Panc1 (cell line): ENCODE measurements around the gene NTM. TPM values are rescaled to one million over a fixed set of nuclear protein-coding genes. Genes with fewer than 3 reads are reported as not detected.

Experiments used
- ATAC-seq: fragments of 200-7000 bp; cut with Tn5 transposase; 2 replicates; pipeline ENCODE4 v1.9.1; 2020; ENCODE audit warnings: mild to moderate bottlenecking, moderate library complexity
- BruUV-seq: library from RNA; stranded (reverse); fragments of 400-500 nt; replicated peaks from 2 replicates; lab custom pipeline; 2021; lab: Mats Ljungman, UMichigan
- CTCF ChIA-PET: fragments of 300-600 bp; sonication (Branson Sonifier 250); formaldehyde crosslinking; loops from one replicate; lab custom pipeline; 2022; ENCODE audit warnings: antibody characterized with exemption; lab: Charles Lee
- POLR2A ChIA-PET: fragments of 300-600 bp; sonication (Branson Sonifier 250); formaldehyde crosslinking; loops from one replicate; lab custom pipeline; 2022; ENCODE audit warnings: antibody characterized with exemption; lab: Charles Lee
- DNase-seq: peaks from one replicate; pipeline ENCODE4 v3.0.0-alpha.2; 2010; ENCODE audit warnings: low read depth, low spot score
- H3K27ac ChIP-seq: 2 replicates; pipeline ENCODE4 v1.5.1; 2011; ENCODE audit warnings: mild to moderate bottlenecking, low read length, inconsistent platforms
- H3K27me3 ChIP-seq: fragments of 200-500 bp; sonication (Bioruptor generic); 2 replicates; pipeline ENCODE4 v1.6.0; 2014; ENCODE audit warnings: low read length, inconsistent platforms; ENCODE audit not compliant: control insufficient read depth, insufficient read depth
- H3K36me3 ChIP-seq: fragments of 200-500 bp; sonication (Bioruptor generic); 2 replicates; pipeline ENCODE4 v1.5.1; 2014; ENCODE audit warnings: inconsistent platforms, mild to moderate bottlenecking, low read length, moderate library complexity; ENCODE audit not compliant: control insufficient read depth, insufficient read depth
- H3K4me1 ChIP-seq: 2 replicates; pipeline ENCODE4 v1.5.1; 2011; ENCODE audit warnings: inconsistent platforms, mild to moderate bottlenecking, low read length, moderate library complexity; ENCODE audit not compliant: control insufficient read depth, insufficient read depth
- H3K4me3 ChIP-seq, 2 experiments: 2 replicates each; pipeline ENCODE4 v1.5.1; 2011 to 2012; ENCODE audit warnings: low read depth in 2 of 2, low read length in 2 of 2, mild to moderate bottlenecking in 2 of 2, inconsistent platforms in 1 of 2, moderate library complexity in 1 of 2
- H3K9me3 ChIP-seq: fragments of 200-500 bp; sonication (Bioruptor generic); 2 replicates; pipeline ENCODE4 v1.5.1; 2014; ENCODE audit warnings: low read depth, mild to moderate bottlenecking, inconsistent platforms, low read length, moderate library complexity; ENCODE audit not compliant: control insufficient read depth, insufficient read depth
- CTCF ChIP-seq: fragments of 450-650 bp; IDR thresholded peaks from 2 replicates; pipeline ENCODE4 v1.5.1; 2017; ENCODE audit warnings: mild to moderate bottlenecking
- POLR2AphosphoS5 ChIP-seq: IDR thresholded peaks from 2 replicates; pipeline ENCODE4 v1.6.1; 2012; ENCODE audit warnings: mild to moderate bottlenecking, low read depth, low read length, moderate library complexity
- REST ChIP-seq, 2 experiments: IDR thresholded peaks; 2 replicates each; pipeline ENCODE4 v1.6.1; 2011 to 2012; ENCODE audit warnings: low read depth in 2 of 2, control low read depth in 1 of 2, low read length in 1 of 2, mild to moderate bottlenecking in 1 of 2, moderate library complexity in 1 of 2; ENCODE audit not compliant: insufficient read depth in 1 of 2
- SIN3A ChIP-seq: IDR thresholded peaks from 2 replicates; pipeline ENCODE4 v1.6.1; 2012; ENCODE audit warnings: low read depth, mild to moderate bottlenecking, low read length, moderate library complexity, borderline replicate concordance; ENCODE audit not compliant: insufficient read depth
- TCF7L2 ChIP-seq: IDR thresholded peaks from 2 replicates; pipeline ENCODE4 v1.6.1; 2011; ENCODE audit warnings: mild to moderate bottlenecking, low read depth, low read length, inconsistent platforms
- in situ Hi-C: cut with HindIII; loops from 2 replicates; pipeline ENCODE4 v1.10.0; 2016; ENCODE audit warnings: low sequenced_read_pairs, low pct_unique_long_range_greater_than_20kb
- intact Hi-C: fragments of 100-400 bp; cut with micrococcal nuclease; formaldehyde crosslinking; loops from one replicate; pipeline ENCODE4 v1.10.0; 2022; ENCODE audit not compliant: unreplicated experiment
- total RNA-seq: library from RNA; stranded (reverse); gene quantifications from one replicate; pipeline ENCODE4 v1.2.1, GENCODE V29; 2021; ENCODE audit not compliant: unreplicated experiment

The NTM gene
- total RNA-seq, 1 experiment from 2014 or later, result 0.10 TPM

- Histone ChIP-seq H3K4me3 (no peak overlapping the region), H3K27me3 (no peaks in the 10 kb centered on the region), H3K9me3 (no peaks in the 10 kb centered on the region), H3K36me3 (no peaks in the 10 kb centered on the region), H3K27ac (no peak overlapping the region), H3K4me1 (no peaks in the 10 kb centered on the region)
- ATAC-seq, result peak; percentile 82
- BruUV-seq, result no TSS peak
- POLR2A ChIA-PET, result no interaction called here
- in situ Hi-C loops (no loop called here), intact Hi-C loops (loop anchor here (10.0 kb wide), 1 partner anchor 413 kb away; no protein-coding TSS in a partner anchor)
- TF ChIP-seq CTCF (peak; percentile 72), REST (IDR thresholded peaks at IDR 0.05; ENCODE audit: insufficient read depth in 1 of 2, low read depth in 2 of 2, low read length in 1 of 2) (no peak), SIN3A (no peak), POLR2AphosphoS5 (no peak), TCF7L2 (no peak)
- peak; percentile 22 for DNase-seq
- CTCF ChIA-PET, result no interaction called here
Observed at GRCh38 chr11:132158091-132158490, 787.7 kb downstream of the NTM start.

GRCh38 chr11:132158696-132159095, 788.3 kb downstream of the NTM start:
- POLR2A ChIA-PET, result no interaction called here
- no TSS peak for BruUV-seq
- no peaks in the 10 kb centered on the region for H3K27me3 ChIP-seq
- ATAC-seq (no peak), DNase-seq (no peak)
- CTCF ChIA-PET, result no interaction called here
- no peak overlapping the region for H3K27ac ChIP-seq
- H3K36me3 ChIP-seq, result no peaks in the 10 kb centered on the region
- H3K4me3 ChIP-seq, result no peak overlapping the region
- intact Hi-C loops (loop anchor here (10.0 kb wide), 1 partner anchor 414 kb away; no protein-coding TSS in a partner anchor), in situ Hi-C loops (no loop called here)
- H3K4me1 ChIP-seq, result no peaks in the 10 kb centered on the region
- H3K9me3 ChIP-seq, result no peaks in the 10 kb centered on the region
- TF ChIP-seq CTCF (no peak), SIN3A (no peak), TCF7L2 (no peak), REST (IDR thresholded peaks at IDR 0.05; ENCODE audit: insufficient read depth in 1 of 2, low read depth in 2 of 2, low read length in 1 of 2) (no peak), POLR2AphosphoS5 (no peak)
